HG03439 (cell line): ENCODE data around the gene CDK5RAP1.

ENCODE experiments used
- ATAC-seq: cut with Tn5 transposase; IDR thresholded peaks from one replicate; pipeline ENCODE4 v1.9.1; 2021; ENCODE audit warnings: mild to moderate bottlenecking, moderate library complexity; ENCODE audit not compliant: unreplicated experiment

Gene CDK5RAP1

GRCh38 chr20:33336375-33336774 is 64.9 kb downstream of the CDK5RAP1 start:
- no peak for ATAC-seq

- no peak for ATAC-seq
Measured at GRCh38 chr20:33334111-33334510, 67.2 kb downstream of the CDK5RAP1 start.

GRCh38 chr20:33333616-33334015 is 67.7 kb downstream of the CDK5RAP1 start:
- no peak for ATAC-seq

DNA sequence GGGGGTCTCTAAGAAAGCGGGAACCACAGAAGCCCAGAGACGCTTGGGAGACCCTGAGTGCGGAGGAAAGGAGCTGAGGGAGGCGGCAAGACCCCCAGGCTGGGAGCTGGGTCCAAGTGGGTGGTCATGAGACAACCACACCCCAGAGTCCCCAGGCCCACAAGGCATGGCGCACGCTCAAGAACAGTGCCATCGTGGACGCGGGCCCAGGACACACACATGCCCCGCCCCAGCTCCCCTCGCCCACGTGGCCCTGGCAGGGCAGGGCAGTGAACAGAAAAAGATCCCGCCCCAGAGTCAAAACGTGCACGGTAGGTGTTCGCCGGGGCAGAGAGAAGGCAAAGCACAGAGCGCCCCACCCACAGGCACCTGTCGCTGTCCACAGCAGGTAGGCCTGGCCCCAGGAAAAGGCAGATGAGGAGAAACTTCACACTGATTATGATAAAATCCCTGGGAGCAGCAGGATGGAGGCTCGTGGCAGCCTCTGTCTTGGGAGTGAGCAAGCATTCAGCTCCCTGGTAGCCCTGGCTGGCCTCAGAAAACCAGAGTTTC is 68.3 kb downstream of the CDK5RAP1 start:
- no peak for ATAC-seq

- ATAC-seq, result no peak
Measured at GRCh38 chr20:33328157-33329137, 72.9 kb downstream of the CDK5RAP1 start.

DNA sequence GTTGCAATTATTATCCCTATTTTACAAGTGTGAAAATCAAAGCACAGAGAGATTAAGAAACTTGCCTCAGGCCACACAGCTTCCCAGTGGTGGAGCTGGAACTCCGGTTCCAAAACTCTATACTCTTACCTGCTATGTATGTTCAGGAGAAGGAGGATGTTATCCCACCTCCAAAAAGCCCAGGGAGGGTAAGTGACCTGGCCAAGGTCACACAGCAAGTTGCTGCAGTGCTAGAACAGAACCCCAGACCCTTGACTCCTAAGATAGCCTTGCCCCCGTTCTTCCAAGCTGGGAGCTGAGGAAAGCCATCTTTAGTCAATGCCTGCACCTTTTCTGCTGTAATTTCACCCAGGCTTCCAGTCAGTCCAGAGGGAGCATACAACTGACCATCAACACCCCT is 76.0 kb downstream of the CDK5RAP1 start:
- ATAC-seq, result no peak

DNA sequence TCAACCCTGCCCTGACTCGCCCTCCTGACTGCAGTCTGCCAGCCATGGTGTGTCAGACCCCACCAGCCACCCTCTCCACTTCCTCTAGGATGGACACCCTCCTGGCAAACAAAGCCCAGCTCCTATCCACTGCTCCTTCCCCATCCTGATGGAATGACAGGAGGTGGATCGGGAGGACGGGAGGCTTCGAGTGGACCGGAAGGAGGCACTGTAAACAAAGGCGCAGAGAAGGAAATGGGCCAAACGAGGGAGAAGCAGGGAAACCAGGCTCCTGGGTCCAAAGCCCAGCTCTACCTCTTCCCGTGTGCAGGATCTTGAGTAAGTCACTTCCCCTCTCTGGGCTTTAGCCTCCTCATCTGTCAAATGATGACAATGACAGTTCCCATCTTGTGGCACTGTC is 78.1 kb downstream of the CDK5RAP1 start:
- ATAC-seq, result no peak

- ATAC-seq, result no peak
Measured at GRCh38 chr20:33322456-33322855, 78.9 kb downstream of the CDK5RAP1 start.

DNA sequence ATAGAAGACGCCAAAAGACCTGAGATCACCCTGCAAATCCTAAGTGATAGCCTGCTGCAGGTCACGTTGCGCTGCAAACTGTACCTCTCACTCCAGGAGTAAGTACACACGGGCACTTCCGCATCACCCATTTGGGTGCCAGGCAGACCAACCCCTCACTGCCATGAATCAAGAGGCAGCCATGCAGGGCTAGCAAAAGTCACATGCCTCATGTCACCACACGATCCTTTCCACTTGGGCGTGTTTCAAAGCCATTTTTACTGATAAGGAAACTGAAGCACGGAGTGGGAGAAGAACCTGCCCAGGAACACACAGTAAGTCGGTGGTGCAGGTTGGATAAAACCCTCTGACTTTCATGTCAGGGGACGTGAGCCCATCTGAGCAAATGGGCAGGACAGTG is 81.3 kb downstream of the CDK5RAP1 start:
- ATAC-seq, result no peak

DNA sequence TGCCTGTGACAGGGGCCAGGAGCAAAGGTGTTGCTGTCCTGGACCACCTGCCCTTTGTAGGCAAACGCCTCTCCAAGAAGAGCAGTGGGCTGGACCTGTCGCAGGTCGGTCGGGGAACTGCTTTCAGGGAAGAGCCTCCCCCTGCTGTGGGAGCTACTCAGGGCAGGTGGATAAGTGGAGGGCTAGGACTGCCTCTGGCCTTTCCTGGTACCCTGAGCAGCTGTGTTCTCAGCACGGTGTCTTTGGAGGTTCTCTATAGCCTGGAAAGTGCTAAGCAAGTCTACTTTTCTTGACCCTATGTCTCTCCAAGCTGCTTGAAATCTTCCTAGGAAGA is 83.3 kb downstream of the CDK5RAP1 start:
- ATAC-seq, result no peak

GRCh38 chr20:33317424-33318095 is 83.8 kb downstream of the CDK5RAP1 start:
- no peak for ATAC-seq

- ATAC-seq, result no peak
Measured at GRCh38 chr20:33316958-33317357, 84.4 kb downstream of the CDK5RAP1 start.

GRCh38 chr20:33316343-33316742 is 85.0 kb downstream of the CDK5RAP1 start:
- no peak for ATAC-seq

- ATAC-seq, result no peak
Measured at GRCh38 chr20:33313686-33314314, 87.5 kb downstream of the CDK5RAP1 start.

DNA sequence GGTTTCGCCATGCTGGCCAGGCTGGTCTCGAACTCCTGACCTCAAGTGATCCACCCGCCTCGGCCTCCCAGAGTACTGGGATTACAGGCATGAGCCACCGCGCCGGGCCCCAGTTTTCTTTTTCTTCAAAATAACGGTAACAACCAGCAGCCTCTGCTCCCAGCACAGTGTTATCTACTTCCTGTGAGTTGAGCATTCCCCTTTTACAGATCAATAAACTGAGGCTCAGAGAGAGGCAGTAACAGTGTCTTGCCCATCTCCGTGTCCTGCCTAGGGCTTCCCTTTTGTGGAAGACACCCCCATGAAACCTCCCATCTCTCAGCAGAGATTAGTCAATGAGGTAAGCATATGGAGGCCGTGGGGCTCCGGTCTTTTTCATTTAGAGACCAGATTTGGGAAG is 88.7 kb downstream of the CDK5RAP1 start:
- no peak for ATAC-seq

DNA sequence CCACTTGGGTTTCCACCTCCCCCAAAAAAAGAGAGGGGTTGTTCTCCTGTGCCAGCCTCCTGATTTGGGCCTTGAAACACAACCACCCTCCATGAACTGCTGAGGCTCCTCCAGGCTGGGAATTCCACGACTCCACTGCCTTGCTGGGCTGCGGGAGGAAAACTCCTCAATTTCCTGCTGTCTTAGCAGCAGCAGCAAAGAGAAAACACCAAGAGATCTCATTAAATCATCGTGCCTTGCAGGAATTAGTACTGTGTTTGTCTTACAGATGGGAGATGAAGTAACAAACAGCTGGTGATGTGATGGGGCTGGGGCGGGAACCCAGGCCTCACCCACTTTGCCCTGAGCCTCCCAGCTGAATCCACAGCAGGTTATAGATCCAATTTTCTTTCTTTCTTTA is 89.3 kb downstream of the CDK5RAP1 start:
- no peak for ATAC-seq

DNA sequence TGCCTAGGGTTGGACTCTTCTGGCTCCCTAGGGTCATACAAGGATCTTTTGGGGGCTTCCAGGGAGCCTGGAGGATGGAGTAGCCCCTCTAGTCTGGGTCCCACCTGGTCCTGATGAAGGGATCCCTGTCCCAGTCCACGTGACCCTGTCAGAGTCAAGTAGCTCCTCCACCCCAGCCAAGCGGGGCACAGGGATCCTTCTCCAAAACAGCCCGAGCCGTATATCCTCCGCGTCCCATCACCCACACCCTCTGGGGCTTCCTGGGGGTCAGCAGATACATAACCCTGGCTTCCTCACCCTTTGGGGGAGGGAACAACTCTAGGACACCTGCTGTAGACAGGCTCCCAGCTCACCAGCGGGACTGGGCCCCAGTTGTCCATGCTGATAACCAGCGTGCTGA is 90.3 kb downstream of the CDK5RAP1 start:
- ATAC-seq, result no peak

- no peak for ATAC-seq
Measured at GRCh38 chr20:33310327-33310899, 90.9 kb downstream of the CDK5RAP1 start.

GRCh38 chr20:33309631-33310030 is 91.7 kb downstream of the CDK5RAP1 start:
- ATAC-seq, result no peak
